Neural progenitor cell (in vitro differentiated cells): ENCODE data around the gene NCOR2. TPM values are rescaled to one million over a fixed set of nuclear protein-coding genes. Genes with fewer than 3 reads are reported as not detected.

Experiments
- DNase-seq: peaks from one replicate; pipeline ENCODE4 v3.0.0-alpha.2; 2016; ENCODE audit warnings: low spot score
- H2AFZ ChIP-seq: fragments of 200-600 bp; sonication (generic); replicated peaks from 2 replicates; pipeline ENCODE4 v1.6.1; 2016; ENCODE audit warnings: antibody characterized with exemption
- H3F3A ChIP-seq: fragments of 200-600 bp; sonication (generic); 2 replicates; pipeline ENCODE4 v1.6.1; 2016; ENCODE audit warnings: antibody characterized with exemption, low read depth
- H3K27ac ChIP-seq: fragments of 200-600 bp; sonication (generic); 2 replicates; pipeline ENCODE4 v1.5.1; 2016; ENCODE audit warnings: mild to moderate bottlenecking
- H3K27me3 ChIP-seq: fragments of 200-600 bp; sonication (generic); 2 replicates; pipeline ENCODE4 v1.6.1; 2016; ENCODE audit warnings: mild to moderate bottlenecking, moderate library complexity
- H3K36me3 ChIP-seq: fragments of 200-600 bp; sonication (generic); 2 replicates; pipeline ENCODE4 v1.5.1; 2016
- H3K4me1 ChIP-seq: fragments of 200-600 bp; sonication (generic); 2 replicates; pipeline ENCODE4 v1.6.1; 2016; ENCODE audit warnings: mixed run types
- H3K4me2 ChIP-seq: fragments of 200-600 bp; sonication (generic); 2 replicates; pipeline ENCODE4 v1.6.1; 2016
- H3K4me3 ChIP-seq: fragments of 200-600 bp; sonication (generic); 2 replicates; pipeline ENCODE4 v1.5.1; 2016
- H3K79me2 ChIP-seq: fragments of 200-600 bp; sonication (generic); 2 replicates; pipeline ENCODE4 v1.6.1; 2016; ENCODE audit warnings: low read depth
- H3K9ac ChIP-seq: fragments of 200-600 bp; sonication (generic); 2 replicates; pipeline ENCODE4 v1.6.1; 2016
- H3K9me3 ChIP-seq: fragments of 200-600 bp; sonication (generic); 2 replicates; pipeline ENCODE4 v1.5.1; 2016; ENCODE audit warnings: low read depth
- H4K20me1 ChIP-seq: fragments of 200-600 bp; sonication (generic); 2 replicates; pipeline ENCODE4 v1.6.1; 2016; ENCODE audit warnings: low read depth
- H3K27ac Mint-ChIP-seq: 3 replicates; pipeline ENCODE4 v1.8.0; 2021; ENCODE audit warnings: mixed read lengths
- H3K27me3 Mint-ChIP-seq: 2 replicates; pipeline ENCODE4 v1.8.0; 2022; ENCODE audit warnings: low read depth, mild to moderate bottlenecking, inconsistent platforms, moderate library complexity, mixed read lengths; ENCODE audit not compliant: insufficient read depth
- H3K36me3 Mint-ChIP-seq: 3 replicates; pipeline ENCODE4 v1.8.0; 2021; ENCODE audit warnings: mixed read lengths
- H3K4me1 Mint-ChIP-seq: 3 replicates; pipeline ENCODE4 v1.8.0; 2021; ENCODE audit warnings: mixed read lengths
- H3K4me3 Mint-ChIP-seq: 3 replicates; pipeline ENCODE4 v1.8.0; 2021; ENCODE audit warnings: mild to moderate bottlenecking, moderate library complexity, mixed read lengths
- H3K9me3 Mint-ChIP-seq: 3 replicates; pipeline ENCODE4 v1.8.0; 2020; ENCODE audit warnings: mixed read lengths
- CTCF ChIP-seq: fragments of 200-600 bp; sonication (generic); IDR thresholded peaks from 2 replicates; pipeline ENCODE4 v1.5.1; 2017; ENCODE audit warnings: antibody characterized with exemption, mild to moderate bottlenecking
- EZH2 ChIP-seq: fragments of 200-600 bp; sonication (generic); IDR thresholded peaks from 2 replicates; pipeline ENCODE4 v1.6.1; 2017; ENCODE audit warnings: antibody characterized with exemption, mild to moderate bottlenecking, moderate library complexity
- EZH2phosphoT487 ChIP-seq: fragments of 200-600 bp; sonication (generic); IDR thresholded peaks from 2 replicates; pipeline ENCODE4 v1.6.1; 2017; ENCODE audit warnings: antibody characterized with exemption
- total RNA-seq: library from RNA; depleted of rRNA; stranded (reverse); fragments of >200 nt; gene quantifications from 2 replicates; pipeline ENCODE4 v1.2.3, GENCODE V29; 2015; ENCODE audit warnings: low replicate concordance

The NCOR2 gene
- total RNA-seq, 1 donor from 2014 or later, result 14.3 TPM

GRCh38 chr12:124613151-124613585 is 45.8 kb upstream of the NCOR2 start:
- no peak overlapping the region for H2AFZ ChIP-seq
- Mint-ChIP-seq H3K9me3 (no peaks in the 10 kb centered on the region), H3K36me3 (no peaks in the 10 kb centered on the region), H3K27me3 (peaks cover 11% of the 10 kb centered on the region), H3K4me3 (no peak overlapping the region), H3K27ac (peak overlapping the region; percentile 55), H3K4me1 (peaks cover 16% of the 10 kb centered on the region)
- H4K20me1 ChIP-seq, result no peaks in the 10 kb centered on the region
- H3K4me1 ChIP-seq, result peaks cover 4% of the 10 kb centered on the region
- DNase-seq, result no peak
- H3K4me2 ChIP-seq, result no peak overlapping the region
- no peaks in the 10 kb centered on the region for H3K36me3 ChIP-seq
- H3F3A ChIP-seq, result no peaks in the 10 kb centered on the region
- TF ChIP-seq EZH2 (no peak), EZH2phosphoT487 (no peak), CTCF (no peak)
- no peaks in the 10 kb centered on the region for H3K9me3 ChIP-seq
- H3K27me3 ChIP-seq, result no peaks in the 10 kb centered on the region
- no peak overlapping the region for H3K27ac ChIP-seq
- no peak overlapping the region for H3K9ac ChIP-seq
- H3K4me3 ChIP-seq, result no peak overlapping the region
- no peaks in the 10 kb centered on the region for H3K79me2 ChIP-seq

- H4K20me1 ChIP-seq, result no peaks in the 10 kb centered on the region
- H3K27ac Mint-ChIP-seq, result peak overlapping the region; percentile 18
- no peak overlapping the region for H3K4me3 ChIP-seq
- H3K4me3 Mint-ChIP-seq, result no peak overlapping the region
- H3K27me3 Mint-ChIP-seq, result peaks cover 18% of the 10 kb centered on the region
- H3K79me2 ChIP-seq, result no peaks in the 10 kb centered on the region
- H3K36me3 Mint-ChIP-seq, result no peaks in the 10 kb centered on the region
- no peak overlapping the region for H3K9ac ChIP-seq
- no peak overlapping the region for H3K27ac ChIP-seq
- no peaks in the 10 kb centered on the region for H3F3A ChIP-seq
- no peaks in the 10 kb centered on the region for H3K9me3 Mint-ChIP-seq
- no peak overlapping the region for H3K4me2 ChIP-seq
- H3K27me3 ChIP-seq, result no peaks in the 10 kb centered on the region
- H3K9me3 ChIP-seq, result no peaks in the 10 kb centered on the region
- no peak overlapping the region for H2AFZ ChIP-seq
- peaks cover 16% of the 10 kb centered on the region for H3K4me1 Mint-ChIP-seq
- TF ChIP-seq EZH2, result no peak
- no peak for TF ChIP-seq CTCF
- no peak for TF ChIP-seq EZH2phosphoT487
- H3K36me3 ChIP-seq, result no peaks in the 10 kb centered on the region
- H3K4me1 ChIP-seq, result no peaks in the 10 kb centered on the region
- no peak for DNase-seq
Observed at GRCh38 chr12:124612410-124612680, 44.9 kb upstream of the NCOR2 start.

GRCh38 chr12:124611559-124612409 is 44.4 kb upstream of the NCOR2 start:
- no peak overlapping the region for H3K4me3 Mint-ChIP-seq

More at GRCh38 chr12:124611559-124612409, 44.4 kb upstream of the NCOR2 start:
- no peak overlapping the region for H3K4me2 ChIP-seq
- DNase-seq, result no peak
- H3K27ac ChIP-seq, result no peak overlapping the region
- H3K36me3 ChIP-seq, result no peaks in the 10 kb centered on the region
- no peaks in the 10 kb centered on the region for H3K27me3 ChIP-seq
- no peak for TF ChIP-seq CTCF
- no peak for TF ChIP-seq EZH2
- TF ChIP-seq EZH2phosphoT487, result no peak
- H3K36me3 Mint-ChIP-seq, result no peaks in the 10 kb centered on the region
- no peaks in the 10 kb centered on the region for H3F3A ChIP-seq
- peaks cover 16% of the 10 kb centered on the region for H3K4me1 Mint-ChIP-seq
- H3K9me3 ChIP-seq, result no peaks in the 10 kb centered on the region
- H2AFZ ChIP-seq, result no peak overlapping the region
- no peaks in the 10 kb centered on the region for H4K20me1 ChIP-seq
- no peak overlapping the region for H3K9ac ChIP-seq
- no peak overlapping the region for H3K4me3 ChIP-seq
- peak overlapping the region; percentile 18 for H3K27ac Mint-ChIP-seq
- H3K79me2 ChIP-seq, result no peaks in the 10 kb centered on the region
- peaks cover 19% of the 10 kb centered on the region for H3K27me3 Mint-ChIP-seq
- no peaks in the 10 kb centered on the region for H3K9me3 Mint-ChIP-seq
- H3K4me1 ChIP-seq, result no peaks in the 10 kb centered on the region
